WTC11 (cell line): ENCODE results near the gene IL2RA. TPM values are rescaled to one million over a fixed set of nuclear protein-coding genes. Genes with fewer than 3 reads are reported as not detected.

Source experiments
- ATAC-seq: fragments of 200-7000 bp; cut with Tn5 transposase; 2 replicates; pipeline ENCODE4 v1.10.0; 2021; ENCODE audit warnings: mild to moderate bottlenecking, moderate library complexity
- CTCF ChIA-PET: fragments of 300-600 bp; sonication (Branson Sonifier 250); formaldehyde crosslinking; loops from one replicate; lab custom pipeline; 2021; ENCODE audit warnings: antibody characterized with exemption; lab: Charles Lee
- POLR2A ChIA-PET: fragments of 350-600 bp; sonication (Branson Sonifier 250); formaldehyde crosslinking; loops from one replicate; lab custom pipeline; 2021; ENCODE audit warnings: antibody characterized with exemption; lab: Charles Lee
- DNase-seq: peaks from one replicate; pipeline ENCODE4 v3.0.0; 2021; ENCODE audit warnings: low spot score
- H3K27ac Mint-ChIP-seq: 2 replicates; pipeline ENCODE4 v1.8.0; 2021; ENCODE audit warnings: mixed read lengths
- H3K27me3 Mint-ChIP-seq: 2 replicates; pipeline ENCODE4 v1.8.0; 2021; ENCODE audit warnings: low read depth, mild to moderate bottlenecking, moderate library complexity, mixed read lengths
- H3K36me3 Mint-ChIP-seq: 2 replicates; pipeline ENCODE4 v1.8.0; 2021; ENCODE audit warnings: mixed read lengths
- H3K4me1 Mint-ChIP-seq: 2 replicates; pipeline ENCODE4 v1.8.0; 2022; ENCODE audit warnings: mixed read lengths
- H3K4me3 Mint-ChIP-seq: 2 replicates; pipeline ENCODE4 v1.8.0; 2021; ENCODE audit warnings: mild to moderate bottlenecking, moderate library complexity, mixed read lengths
- H3K9me3 Mint-ChIP-seq: 2 replicates; pipeline ENCODE4 v1.8.0; 2021; ENCODE audit warnings: mixed read lengths
- ATF2 ChIP-seq: sonication (generic); formaldehyde crosslinking; IDR thresholded peaks from 2 replicates; pipeline ENCODE4 v1.8.1; 2022; ENCODE audit warnings: low read depth, missing genetic modification reagents, borderline replicate concordance
- ATF3 ChIP-seq: sonication (generic); formaldehyde crosslinking; conservative IDR thresholded peaks from 2 replicates; pipeline ENCODE4 v1.8.1; 2022; ENCODE audit warnings: mild to moderate bottlenecking, missing genetic modification reagents
- CREB1 ChIP-seq: sonication (generic); formaldehyde crosslinking; IDR thresholded peaks from 2 replicates; pipeline ENCODE4 v1.8.0; 2023; ENCODE audit warnings: mild to moderate bottlenecking, missing genetic modification reagents
- CREM ChIP-seq: sonication (generic); formaldehyde crosslinking; IDR thresholded peaks from 2 replicates; pipeline ENCODE4 v1.8.1; 2022; ENCODE audit warnings: mild to moderate bottlenecking, missing genetic modification reagents, moderate library complexity
- ETV6 ChIP-seq: sonication (generic); formaldehyde crosslinking; IDR thresholded peaks from 2 replicates; pipeline ENCODE4 v1.8.1; 2022; ENCODE audit warnings: mild to moderate bottlenecking, missing genetic modification reagents
- FOXJ3 ChIP-seq: sonication (generic); formaldehyde crosslinking; IDR thresholded peaks from 2 replicates; pipeline ENCODE4 v1.9.0; 2021; ENCODE audit warnings: missing genetic modification reagents, mild to moderate bottlenecking, borderline replicate concordance
- FOXP4 ChIP-seq: sonication (generic); formaldehyde crosslinking; IDR thresholded peaks from 2 replicates; pipeline ENCODE4 v1.8.0; 2022; ENCODE audit warnings: mild to moderate bottlenecking, missing genetic modification reagents
- GABPB1 ChIP-seq: sonication (generic); formaldehyde crosslinking; IDR thresholded peaks from 2 replicates; pipeline ENCODE4 v1.8.1; 2023; ENCODE audit warnings: mild to moderate bottlenecking, missing genetic modification reagents
- IRF2 ChIP-seq: sonication (generic); formaldehyde crosslinking; IDR thresholded peaks from 2 replicates; pipeline ENCODE4 v1.8.0; 2022; ENCODE audit warnings: low read depth, missing genetic modification reagents, borderline replicate concordance
- MYBL2 ChIP-seq: sonication (generic); formaldehyde crosslinking; IDR thresholded peaks from 2 replicates; pipeline ENCODE4 v1.8.1; 2023; ENCODE audit warnings: mild to moderate bottlenecking, moderate library complexity, missing genetic modification reagents
- NFE2L1 ChIP-seq: sonication (generic); formaldehyde crosslinking; IDR thresholded peaks from 2 replicates; pipeline ENCODE4 v1.8.1; 2023; ENCODE audit warnings: missing genetic modification reagents
- NR3C1 ChIP-seq: sonication (generic); formaldehyde crosslinking; conservative IDR thresholded peaks from 2 replicates; pipeline ENCODE4 v1.8.1; 2023; ENCODE audit warnings: low read depth, mild to moderate bottlenecking, missing genetic modification reagents
- OVOL2 ChIP-seq: fragments of 250-450 bp; sonication (Bioruptor Pico); IDR thresholded peaks from 2 replicates; pipeline ENCODE4 v1.9.0; 2021; ENCODE audit warnings: mild to moderate bottlenecking, borderline replicate concordance
- PREB ChIP-seq: sonication (generic); formaldehyde crosslinking; IDR thresholded peaks from 2 replicates; pipeline ENCODE4 v1.8.1; 2022; ENCODE audit warnings: mild to moderate bottlenecking, missing genetic modification reagents, moderate library complexity, borderline replicate concordance
- PRRX2 ChIP-seq: fragments of 250-450 bp; sonication (Bioruptor Pico); IDR thresholded peaks from 2 replicates; pipeline ENCODE4 v1.8.0; 2021; ENCODE audit warnings: mild to moderate bottlenecking
- SMAD3 ChIP-seq: sonication (generic); formaldehyde crosslinking; IDR thresholded peaks from 2 replicates; pipeline ENCODE4 v1.8.0; 2022; ENCODE audit warnings: missing genetic modification reagents, mild to moderate bottlenecking, borderline replicate concordance
- SMAD4 ChIP-seq: sonication (generic); formaldehyde crosslinking; IDR thresholded peaks from 2 replicates; pipeline ENCODE4 v1.8.0; 2022; ENCODE audit warnings: mild to moderate bottlenecking, missing genetic modification reagents
- SOX15 ChIP-seq: fragments of 250-450 bp; sonication (Bioruptor Pico); IDR thresholded peaks from 2 replicates; pipeline ENCODE4 v1.9.0; 2021; ENCODE audit warnings: mild to moderate bottlenecking
- SP1 ChIP-seq: sonication (generic); formaldehyde crosslinking; conservative IDR thresholded peaks from 2 replicates; pipeline ENCODE4 v1.8.1; 2022; ENCODE audit warnings: missing genetic modification reagents
- ZNF121 ChIP-seq: sonication (generic); formaldehyde crosslinking; IDR thresholded peaks from 2 replicates; pipeline ENCODE4 v1.8.0; 2023; ENCODE audit warnings: missing genetic modification reagents
- ZNF219 ChIP-seq: sonication (generic); formaldehyde crosslinking; IDR thresholded peaks from 2 replicates; pipeline ENCODE4 v1.8.0; 2023; ENCODE audit warnings: missing genetic modification reagents, mild to moderate bottlenecking, borderline replicate concordance
- ZNF263 ChIP-seq: sonication (generic); formaldehyde crosslinking; IDR thresholded peaks from 2 replicates; pipeline ENCODE4 v1.8.1; 2022; ENCODE audit warnings: low read depth, mild to moderate bottlenecking, moderate library complexity, missing genetic modification reagents
- total RNA-seq: library from RNA; stranded (reverse); gene quantifications from 3 replicates; pipeline ENCODE4 v1.2.3, GENCODE V29; 2021
- TF ChIP-seq, protein P1 (sequence below): sonication (generic); formaldehyde crosslinking; IDR thresholded peaks from 2 replicates; pipeline ENCODE4 v1.8.1; 2022; ENCODE audit warnings: low read depth, mild to moderate bottlenecking, moderate library complexity, missing genetic modification reagents, borderline replicate concordance
- TF ChIP-seq, protein P2 (sequence below): sonication (generic); formaldehyde crosslinking; IDR thresholded peaks from 2 replicates; pipeline ENCODE4 v1.8.0; 2022; ENCODE audit warnings: missing genetic modification reagents
- TF ChIP-seq, protein P3 (sequence below): sonication (generic); formaldehyde crosslinking; conservative IDR thresholded peaks from 2 replicates; pipeline ENCODE4 v1.8.1; 2023; ENCODE audit warnings: mild to moderate bottlenecking, low read depth, missing genetic modification reagents, moderate library complexity

The IL2RA gene
- total RNA-seq, 1 experiment from 2014 or later: 0.31 TPM

GRCh38 chr10:6040205-6040604, 22.0 kb downstream of the IL2RA start:
- ChIA-PET POLR2A (no interaction called here), CTCF (no interaction called here)
- H3K9me3 Mint-ChIP-seq: no peaks in the 10 kb centered on the region
- ATAC-seq (no peak), DNase-seq (no peak)
- no peaks in the 10 kb centered on the region for H3K4me1 Mint-ChIP-seq
- no peaks in the 10 kb centered on the region for H3K27me3 Mint-ChIP-seq
- no peak overlapping the region for H3K4me3 Mint-ChIP-seq
- TF ChIP-seq SMAD3 (CRISPR knock-in tag) (no peak), PRRX2 (CRISPR knock-in tag) (no peak), MYBL2 (CRISPR knock-in tag) (no peak), ATF2 (no peak), FOXP4 (no peak), NR3C1 (no peak), ETV6 (CRISPR knock-in tag) (no peak), SOX15 (no peak), IRF2 (CRISPR knock-in tag) (no peak), ZNF121 (CRISPR knock-in tag) (no peak), NFE2L1 (CRISPR knock-in tag) (no peak)
- no peak overlapping the region for H3K27ac Mint-ChIP-seq
- H3K36me3 Mint-ChIP-seq: no peaks in the 10 kb centered on the region

DNA sequence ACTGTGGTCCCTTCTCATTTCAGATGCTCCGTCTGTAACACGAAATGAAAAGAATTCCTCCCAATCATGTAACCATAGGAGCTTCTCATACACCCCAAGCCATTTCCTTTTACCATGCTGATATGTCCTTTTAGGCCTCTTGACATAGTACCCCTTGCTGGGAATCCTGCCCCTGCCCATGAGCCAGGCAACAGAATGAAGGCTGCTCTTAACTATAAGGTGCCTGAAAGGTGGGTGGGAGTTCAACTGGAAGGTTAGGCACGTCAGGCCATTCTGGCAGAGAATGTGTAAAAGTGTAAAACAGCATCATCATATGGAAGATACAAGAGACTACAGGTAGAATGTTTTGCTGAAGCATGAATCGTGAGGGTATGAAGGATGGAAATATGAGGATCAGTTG, 22.5 kb downstream of the IL2RA start:
- ATAC-seq: no peak
- Mint-ChIP-seq H3K9me3 (no peaks in the 10 kb centered on the region), H3K4me1 (no peaks in the 10 kb centered on the region), H3K36me3 (no peaks in the 10 kb centered on the region), H3K4me3 (no peak overlapping the region), H3K27me3 (no peaks in the 10 kb centered on the region), H3K27ac (no peak overlapping the region)
- ChIA-PET CTCF (interaction anchor here (0.5 kb wide), 1 partner anchor 361 kb away, joined by 3 read pairs; no protein-coding TSS in a partner anchor), POLR2A (no interaction called here)
- DNase-seq: no peak
- TF ChIP-seq, protein P1, sequence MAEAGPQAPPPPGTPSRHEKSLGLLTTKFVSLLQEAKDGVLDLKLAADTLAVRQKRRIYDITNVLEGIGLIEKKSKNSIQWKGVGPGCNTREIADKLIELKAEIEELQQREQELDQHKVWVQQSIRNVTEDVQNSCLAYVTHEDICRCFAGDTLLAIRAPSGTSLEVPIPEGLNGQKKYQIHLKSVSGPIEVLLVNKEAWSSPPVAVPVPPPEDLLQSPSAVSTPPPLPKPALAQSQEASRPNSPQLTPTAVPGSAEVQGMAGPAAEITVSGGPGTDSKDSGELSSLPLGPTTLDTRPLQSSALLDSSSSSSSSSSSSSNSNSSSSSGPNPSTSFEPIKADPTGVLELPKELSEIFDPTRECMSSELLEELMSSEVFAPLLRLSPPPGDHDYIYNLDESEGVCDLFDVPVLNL (CRISPR knock-in tag): no peak
- no peak for TF ChIP-seq OVOL2
- TF ChIP-seq CREM: no peak
- TF ChIP-seq, protein P2, sequence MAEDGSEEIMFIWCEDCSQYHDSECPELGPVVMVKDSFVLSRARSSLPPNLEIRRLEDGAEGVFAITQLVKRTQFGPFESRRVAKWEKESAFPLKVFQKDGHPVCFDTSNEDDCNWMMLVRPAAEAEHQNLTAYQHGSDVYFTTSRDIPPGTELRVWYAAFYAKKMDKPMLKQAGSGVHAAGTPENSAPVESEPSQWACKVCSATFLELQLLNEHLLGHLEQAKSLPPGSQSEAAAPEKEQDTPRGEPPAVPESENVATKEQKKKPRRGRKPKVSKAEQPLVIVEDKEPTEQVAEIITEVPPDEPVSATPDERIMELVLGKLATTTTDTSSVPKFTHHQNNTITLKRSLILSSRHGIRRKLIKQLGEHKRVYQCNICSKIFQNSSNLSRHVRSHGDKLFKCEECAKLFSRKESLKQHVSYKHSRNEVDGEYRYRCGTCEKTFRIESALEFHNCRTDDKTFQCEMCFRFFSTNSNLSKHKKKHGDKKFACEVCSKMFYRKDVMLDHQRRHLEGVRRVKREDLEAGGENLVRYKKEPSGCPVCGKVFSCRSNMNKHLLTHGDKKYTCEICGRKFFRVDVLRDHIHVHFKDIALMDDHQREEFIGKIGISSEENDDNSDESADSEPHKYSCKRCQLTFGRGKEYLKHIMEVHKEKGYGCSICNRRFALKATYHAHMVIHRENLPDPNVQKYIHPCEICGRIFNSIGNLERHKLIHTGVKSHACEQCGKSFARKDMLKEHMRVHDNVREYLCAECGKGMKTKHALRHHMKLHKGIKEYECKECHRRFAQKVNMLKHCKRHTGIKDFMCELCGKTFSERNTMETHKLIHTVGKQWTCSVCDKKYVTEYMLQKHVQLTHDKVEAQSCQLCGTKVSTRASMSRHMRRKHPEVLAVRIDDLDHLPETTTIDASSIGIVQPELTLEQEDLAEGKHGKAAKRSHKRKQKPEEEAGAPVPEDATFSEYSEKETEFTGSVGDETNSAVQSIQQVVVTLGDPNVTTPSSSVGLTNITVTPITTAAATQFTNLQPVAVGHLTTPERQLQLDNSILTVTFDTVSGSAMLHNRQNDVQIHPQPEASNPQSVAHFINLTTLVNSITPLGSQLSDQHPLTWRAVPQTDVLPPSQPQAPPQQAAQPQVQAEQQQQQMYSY (CRISPR knock-in tag): no peak
- TF ChIP-seq PREB (CRISPR knock-in tag): no peak
- no peak for TF ChIP-seq SP1 (CRISPR knock-in tag)
- no peak for TF ChIP-seq CREB1 (CRISPR knock-in tag)
- TF ChIP-seq MYBL2 (CRISPR knock-in tag): no peak
- TF ChIP-seq, protein P3, sequence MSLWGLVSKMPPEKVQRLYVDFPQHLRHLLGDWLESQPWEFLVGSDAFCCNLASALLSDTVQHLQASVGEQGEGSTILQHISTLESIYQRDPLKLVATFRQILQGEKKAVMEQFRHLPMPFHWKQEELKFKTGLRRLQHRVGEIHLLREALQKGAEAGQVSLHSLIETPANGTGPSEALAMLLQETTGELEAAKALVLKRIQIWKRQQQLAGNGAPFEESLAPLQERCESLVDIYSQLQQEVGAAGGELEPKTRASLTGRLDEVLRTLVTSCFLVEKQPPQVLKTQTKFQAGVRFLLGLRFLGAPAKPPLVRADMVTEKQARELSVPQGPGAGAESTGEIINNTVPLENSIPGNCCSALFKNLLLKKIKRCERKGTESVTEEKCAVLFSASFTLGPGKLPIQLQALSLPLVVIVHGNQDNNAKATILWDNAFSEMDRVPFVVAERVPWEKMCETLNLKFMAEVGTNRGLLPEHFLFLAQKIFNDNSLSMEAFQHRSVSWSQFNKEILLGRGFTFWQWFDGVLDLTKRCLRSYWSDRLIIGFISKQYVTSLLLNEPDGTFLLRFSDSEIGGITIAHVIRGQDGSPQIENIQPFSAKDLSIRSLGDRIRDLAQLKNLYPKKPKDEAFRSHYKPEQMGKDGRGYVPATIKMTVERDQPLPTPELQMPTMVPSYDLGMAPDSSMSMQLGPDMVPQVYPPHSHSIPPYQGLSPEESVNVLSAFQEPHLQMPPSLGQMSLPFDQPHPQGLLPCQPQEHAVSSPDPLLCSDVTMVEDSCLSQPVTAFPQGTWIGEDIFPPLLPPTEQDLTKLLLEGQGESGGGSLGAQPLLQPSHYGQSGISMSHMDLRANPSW: no peak
- no peak for TF ChIP-seq ZNF219 (CRISPR knock-in tag)
- no peak for TF ChIP-seq SMAD4 (CRISPR knock-in tag)
- TF ChIP-seq ZNF263 (CRISPR knock-in tag): no peak
- TF ChIP-seq GABPB1 (CRISPR knock-in tag): no peak
- TF ChIP-seq FOXJ3 (CRISPR knock-in tag): no peak
- no peak for TF ChIP-seq ETV6 (CRISPR knock-in tag)
- no peak for TF ChIP-seq ATF3
- no peak for TF ChIP-seq NFE2L1 (CRISPR knock-in tag)
